Upper lobe of left lung (tissue), 6 donors: ENCODE data around the gene HOXB7. TPM values are rescaled to one million over a fixed set of nuclear protein-coding genes. Genes with fewer than 3 reads are reported as not detected.
A peak's percentile ranks its signal among the peaks of the same experiment; 100 is the strongest.

Source experiments
- ATAC-seq, 2 donors: fragments of 200-7000 bp; cut with Tn5 transposase; one replicate each; pipeline ENCODE4 v1.9.1; 2022; ENCODE audit warnings: mild to moderate bottlenecking in 2 of 2, moderate library complexity in 2 of 2; ENCODE audit not compliant: low FRiP score in 2 of 2
- DNase-seq, 2 donors: peaks; one replicate each; pipeline ENCODE4 v3.0.0-alpha.2; 2019 to 2020
- H3K27ac ChIP-seq, 4 donors: fragments of 200-600 bp; sonication (generic); one replicate each; pipeline ENCODE4 v1.5.1; 2016 to 2019
- H3K27me3 ChIP-seq, 4 donors: fragments of 200-600 bp; sonication (generic); one replicate each; pipeline ENCODE4 v1.5.1; 2017 to 2019
- H3K36me3 ChIP-seq, 4 donors: fragments of 200-600 bp; sonication (generic); one replicate each; pipeline ENCODE4 v1.5.1; 2016 to 2019
- H3K4me1 ChIP-seq, 4 donors: fragments of 200-600 bp; sonication (generic); one replicate each; pipeline ENCODE4 v1.5.1; 2018 to 2019
- H3K4me3 ChIP-seq, 4 donors: fragments of 200-600 bp; sonication (generic); one replicate each; pipeline ENCODE4 v1.5.1; 2017 to 2019; ENCODE audit warnings: mild to moderate bottlenecking in 2 of 4, moderate library complexity in 1 of 4
- H3K9me3 ChIP-seq, 4 donors: fragments of 200-600 bp; sonication (generic); one replicate each; pipeline ENCODE4 v1.5.1; 2018 to 2019
- CTCF ChIP-seq, 6 experiments: fragments of 450-650 bp in 4 of 6; fragments of 200-600 bp in 2 of 6; sonication (generic) in 2 of 6; IDR thresholded peaks; one replicate each; pipeline ENCODE4 v1.5.1; 2016 to 2019; ENCODE audit warnings: antibody characterized with exemption in 6 of 6
- EP300 ChIP-seq, 4 donors: sonication (generic); formaldehyde crosslinking; IDR thresholded peaks; one replicate each; pipeline ENCODE4 v1.5.1; 2017; ENCODE audit warnings: antibody characterized with exemption in 4 of 4, control low read depth in 2 of 4
- POLR2A ChIP-seq, 4 donors: fragments of 450-650 bp; IDR thresholded peaks; one replicate each; pipeline ENCODE4 v1.5.1; 2016 to 2017; ENCODE audit warnings: antibody characterized with exemption in 4 of 4, mild to moderate bottlenecking in 2 of 4
- POLR2AphosphoS5 ChIP-seq, 2 donors: sonication (generic); formaldehyde crosslinking; IDR thresholded peaks; one replicate each; pipeline ENCODE4 v1.5.1; 2017; ENCODE audit warnings: antibody characterized with exemption in 2 of 2
- WGBS, 2 donors: methylation state at CpG; one replicate each; pipeline ENCODE4 v1.1.5; 2017 to 2018; 5-methylcytosine and 5-hydroxymethylcytosine counted together
- small RNA-seq, 4 donors: library from RNA; depleted of rRNA; stranded (forward); fragments of <200 nt; gene quantifications; one replicate each; pipeline ENCODE3, GENCODE V24; 2016
- total RNA-seq, 6 donors: library from RNA; depleted of rRNA in 4 of 6; stranded (reverse); fragments of >200 nt in 4 of 6; gene quantifications; one replicate each; pipeline versions ENCODE4 v1.1.0 to v1.2.1, GENCODE V29; 2016 to 2021
- donor health status: DM: no; HTN: no; CAD: no; lungs with moderate emphysema.
- donor health status: DM: no; HTN: yes; CAD: no; lungs with severe emphysema.

Gene HOXB7
- total RNA-seq, 6 donors from 2014 or later: 1.1 to 3.7 (median 1.3) TPM; not detected in 1

GRCh38 chr17:48558057-48558830 lies 52.6 kb downstream of the HOXB7 start:
- peak in 1 of 2 donors; percentile 49 for DNase-seq
- Histone ChIP-seq H3K36me3 (no peaks in the 10 kb centered on the region), H3K9me3 (no peaks in the 10 kb centered on the region), H3K27ac (peak overlapping the region; percentile 51 to 82 (median 70)), H3K4me3 (peak overlapping the region in 3 of 4 donors; percentile 3 to 29 (median 17)), H3K4me1 (peaks cover 4 to 9% (median 6%) of the 10 kb centered on the region in 4 donors), H3K27me3 (peaks cover 0 to 19% (median 10%) of the 10 kb centered on the region in 4 donors)
- no peak for ATAC-seq
- no peak for TF ChIP-seq EP300 (IDR thresholded peaks at IDR 0.05)
- TF ChIP-seq CTCF (IDR thresholded peaks at IDR 0.05): no peak
- no peak for TF ChIP-seq POLR2AphosphoS5 (IDR thresholded peaks at IDR 0.05)
- no peak for TF ChIP-seq POLR2A (IDR thresholded peaks at IDR 0.05)
- 57 to 68% methylated on average over 13 of the region's 13 CpGs for WGBS, 2 donors

Small RNA genes within 50 kb of the gene (small RNA-seq; reads per million reads assigned to genes)
- 0 to 0.07 (median 0) reads per million in 4 donors for gene MIR196A1

Other genes starting within 250 kb of the HOXB7 start
- gene SKAP1, start 180.8 kb downstream of the HOXB7 start, total RNA-seq: 1 to 10 TPM; 1.9 to 5.3 (median 3.9) TPM
- not detected for gene HOXB1, start 80.0 kb downstream of the HOXB7 start, total RNA-seq
- gene HOXB2, start 65.9 kb downstream of the HOXB7 start, total RNA-seq: 10 to 100 TPM in 2 of 6 donors, 1 to 10 TPM in 4; 1.4 to 16.1 (median 7.4) TPM
- gene HOXB4, start 32.7 kb downstream of the HOXB7 start, total RNA-seq: 1 to 10 TPM in 4 of 6 donors, under 1 TPM in 2; 0.61 to 5.6 (median 2.0) TPM
- gene HOXB3, start 20.8 kb downstream of the HOXB7 start, total RNA-seq: 10 to 100 TPM in 2 of 6 donors, 1 to 10 TPM in 4; 2.9 to 12.6 (median 7.9) TPM
- 1 to 10 TPM in 4 of 6 donors, under 1 TPM in 2; 0.39 to 5.0 (median 1.5) TPM for gene HOXB5, start 17.2 kb downstream of the HOXB7 start, total RNA-seq
- 10 to 100 TPM in 2 of 6 donors, 1 to 10 TPM in 4; 1.1 to 11.3 (median 7.0) TPM for gene HOXB6, start 6.0 kb downstream of the HOXB7 start, total RNA-seq
- under 1 TPM in 2 of 6 donors, not detected in 4; 0.23 to 0.27 TPM for gene HOXB8, start 4.3 kb upstream of the HOXB7 start, total RNA-seq
- gene HOXB9, start 15.3 kb upstream of the HOXB7 start, total RNA-seq: under 1 TPM in 3 of 6 donors, not detected in 3; 0.20 to 0.30 (median 0.29) TPM
- gene PRAC1, start 111.5 kb upstream of the HOXB7 start, total RNA-seq: not detected
- gene PRAC2, start 112.2 kb upstream of the HOXB7 start, total RNA-seq: not detected
- not detected for gene HOXB13, start 117.7 kb upstream of the HOXB7 start, total RNA-seq
- gene TTLL6, start 206.2 kb upstream of the HOXB7 start, total RNA-seq: 10 to 100 TPM in 1 of 6 donors, 1 to 10 TPM in 4, under 1 TPM in 1; 0.69 to 12.1 (median 1.5) TPM
- gene CALCOCO2, start 220.0 kb upstream of the HOXB7 start, total RNA-seq: 100 to 1,000 TPM; 123 to 330 (median 180) TPM